Measurements from ENCODE around the gene TC2N.

DNA sequence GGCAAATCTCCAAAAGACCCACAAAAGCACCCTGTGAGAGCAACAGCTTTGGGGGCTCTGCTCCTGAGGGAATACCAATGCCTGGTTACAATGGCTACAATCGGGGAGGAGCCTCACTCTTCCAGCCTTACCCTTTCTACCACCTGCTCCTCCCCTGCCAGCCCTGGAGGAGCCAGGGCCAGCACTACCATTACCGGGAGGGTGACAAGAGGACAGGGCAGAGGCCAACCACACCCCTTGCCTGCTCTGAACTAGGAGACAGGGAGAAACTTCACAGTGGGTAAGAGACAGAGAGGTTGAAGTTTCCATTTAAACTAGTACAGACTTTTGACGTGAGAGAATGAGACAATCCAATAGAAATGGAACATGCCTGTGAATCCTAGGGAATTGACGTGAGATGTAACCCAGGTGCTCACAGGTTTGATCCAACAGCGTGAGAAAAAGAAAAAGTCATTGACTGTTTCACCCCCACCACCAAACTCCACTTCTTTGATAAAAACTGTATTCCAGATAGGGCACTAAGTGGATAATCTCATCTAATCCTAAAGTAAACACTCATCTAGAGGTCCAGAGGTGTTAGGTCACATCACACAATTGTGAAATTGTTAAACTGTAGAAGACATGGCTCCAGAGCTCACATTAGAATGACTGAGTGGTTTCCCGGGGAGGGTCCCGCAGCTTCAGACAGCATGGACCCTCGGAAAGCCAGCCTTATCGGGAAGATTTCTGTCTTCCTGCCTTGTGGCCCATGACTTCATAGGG is 8.4 kb upstream of the TC2N start:
- TF ChIP-seq, protein P1, sequence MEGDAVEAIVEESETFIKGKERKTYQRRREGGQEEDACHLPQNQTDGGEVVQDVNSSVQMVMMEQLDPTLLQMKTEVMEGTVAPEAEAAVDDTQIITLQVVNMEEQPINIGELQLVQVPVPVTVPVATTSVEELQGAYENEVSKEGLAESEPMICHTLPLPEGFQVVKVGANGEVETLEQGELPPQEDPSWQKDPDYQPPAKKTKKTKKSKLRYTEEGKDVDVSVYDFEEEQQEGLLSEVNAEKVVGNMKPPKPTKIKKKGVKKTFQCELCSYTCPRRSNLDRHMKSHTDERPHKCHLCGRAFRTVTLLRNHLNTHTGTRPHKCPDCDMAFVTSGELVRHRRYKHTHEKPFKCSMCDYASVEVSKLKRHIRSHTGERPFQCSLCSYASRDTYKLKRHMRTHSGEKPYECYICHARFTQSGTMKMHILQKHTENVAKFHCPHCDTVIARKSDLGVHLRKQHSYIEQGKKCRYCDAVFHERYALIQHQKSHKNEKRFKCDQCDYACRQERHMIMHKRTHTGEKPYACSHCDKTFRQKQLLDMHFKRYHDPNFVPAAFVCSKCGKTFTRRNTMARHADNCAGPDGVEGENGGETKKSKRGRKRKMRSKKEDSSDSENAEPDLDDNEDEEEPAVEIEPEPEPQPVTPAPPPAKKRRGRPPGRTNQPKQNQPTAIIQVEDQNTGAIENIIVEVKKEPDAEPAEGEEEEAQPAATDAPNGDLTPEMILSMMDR (conservative IDR thresholded peaks at IDR 0.05), result no peak
- no peak for TF ChIP-seq ZFX (IDR thresholded peaks at IDR 0.05)

Measured in C4-2B (cell line).